GM12878 (cell line): ENCODE data around the gene CAPN9. TPM values are rescaled to one million over a fixed set of nuclear protein-coding genes. Genes with fewer than 3 reads are reported as not detected.

Source experiments
- ATAC-seq: fragments of 200-7000 bp; cut with Tn5 transposase; 3 replicates; pipeline ENCODE4 v1.9.1; 2020; ENCODE audit warnings: mild to moderate bottlenecking, moderate library complexity
- BruUV-seq: library from RNA; stranded (reverse); fragments of 400-500 nt; replicated peaks from 2 replicates; lab custom pipeline; 2021; lab: Mats Ljungman, UMichigan
- CTCF ChIA-PET: fragments of 300-600 bp; sonication (Branson Sonifier 250); formaldehyde crosslinking; extraction: SDS; loops from one replicate; lab custom pipeline; 2021; ENCODE audit warnings: inconsistent platforms; lab: Yijun Ruan, JAX
- POLR2A ChIA-PET: fragments of 350-600 bp; formaldehyde crosslinking; extraction: SDS; loops from one replicate; lab custom pipeline; 2021; ENCODE audit warnings: inconsistent platforms; lab: Charles Lee
- RAD21 ChIA-PET: fragments of 300-600 bp; sonication (Branson Sonifier 250); formaldehyde crosslinking; loops from one replicate; lab custom pipeline; 2023; ENCODE audit warnings: antibody characterized with exemption; ENCODE audit not compliant: unreplicated experiment; lab: Charles Lee
- SMC1A ChIA-PET: fragments of 300-600 bp; sonication (Branson Sonifier 250); formaldehyde crosslinking; loops from one replicate; lab custom pipeline; 2023; ENCODE audit not compliant: unreplicated experiment, uncharacterized antibody; lab: Charles Lee
- DNase-seq: peaks from one replicate; pipeline ENCODE4 v3.0.0-alpha.2; 2011; ENCODE audit warnings: low read depth, low spot score
- FAIRE-seq: peaks from 3 replicates; lab custom pipeline; 2011; peaks lifted over from hg19 to GRCh38; lab: Jason Lieb, UNC
- H2AFZ ChIP-seq: 2 replicates; pipeline ENCODE4 v1.6.0; 2011; ENCODE audit warnings: low read depth, low read length, control low read depth; ENCODE audit not compliant: control insufficient read depth
- H3K27ac ChIP-seq: 2 replicates; pipeline ENCODE4 v1.5.1; 2011; ENCODE audit warnings: control low read depth; ENCODE audit not compliant: control insufficient read depth, insufficient read depth
- H3K27me3 ChIP-seq, 2 experiments: replicated peaks in 1 of 2; 2 replicates each; pipeline versions ENCODE4 v1.6.0 to v1.6.1; 2011; ENCODE audit warnings: low read length in 1 of 2; ENCODE audit not compliant: control insufficient read depth in 2 of 2, insufficient read depth in 2 of 2
- H3K36me3 ChIP-seq, 2 experiments: 2 replicates each; pipeline ENCODE4 v1.5.1; 2011; ENCODE audit warnings: low read length in 1 of 2; ENCODE audit not compliant: control insufficient read depth in 2 of 2, insufficient read depth in 2 of 2
- H3K4me1 ChIP-seq: 2 replicates; pipeline ENCODE4 v1.6.1; 2011; ENCODE audit warnings: mild to moderate bottlenecking, low read length, moderate library complexity, mixed read lengths; ENCODE audit not compliant: control insufficient read depth, insufficient read depth
- H3K4me2 ChIP-seq: 2 replicates; pipeline ENCODE4 v1.6.0; 2011; ENCODE audit warnings: control low read depth; ENCODE audit not compliant: control insufficient read depth, insufficient read depth
- H3K4me3 ChIP-seq: fragments of 200-600 bp; sonication (generic); 2 replicates; pipeline ENCODE4 v1.5.1; 2016
- H3K79me2 ChIP-seq: 2 replicates; pipeline ENCODE4 v1.6.0; 2011; ENCODE audit warnings: low read length; ENCODE audit not compliant: control insufficient read depth, insufficient read depth
- H3K9ac ChIP-seq: 2 replicates; pipeline ENCODE4 v1.8.0; 2011; ENCODE audit warnings: low read length, control low read depth, mixed read lengths; ENCODE audit not compliant: control insufficient read depth, insufficient read depth
- H3K9me3 ChIP-seq: replicated peaks from 3 replicates; pipeline ENCODE4 v1.5.1; 2011; ENCODE audit warnings: mild to moderate bottlenecking, low read length; ENCODE audit not compliant: control insufficient read depth, insufficient read depth
- H4K20me1 ChIP-seq: 2 replicates; pipeline ENCODE4 v1.6.0; 2011; ENCODE audit not compliant: control insufficient read depth, insufficient read depth
- CEBPB ChIP-seq, 2 experiments: fragments of 150-350 bp in 1 of 2; IDR thresholded peaks; 2 replicates each; pipeline ENCODE4 v1.6.1; 2012 to 2014; ENCODE audit warnings: low read depth in 2 of 2, low read length in 2 of 2, borderline replicate concordance in 1 of 2, inconsistent platforms in 1 of 2
- IRF4 ChIP-seq: IDR thresholded peaks from 2 replicates; pipeline ENCODE4 v1.6.1; 2011; ENCODE audit warnings: low read depth, low read length
- JUNB ChIP-seq: IDR thresholded peaks from 2 replicates; pipeline ENCODE4 v1.6.1; 2016; ENCODE audit warnings: antibody characterized with exemption, mild to moderate bottlenecking
- KDM1A ChIP-seq: fragments of 200-600 bp; sonication (generic); IDR thresholded peaks from 2 replicates; pipeline ENCODE4 v1.6.1; 2016; ENCODE audit warnings: borderline replicate concordance
- KLF5 ChIP-seq: fragments of 450-650 bp; IDR thresholded peaks from 2 replicates; pipeline ENCODE4 v1.6.1; 2014; ENCODE audit warnings: mild to moderate bottlenecking; ENCODE audit not compliant: partially characterized antibody
- MTA3 ChIP-seq: IDR thresholded peaks from 2 replicates; pipeline ENCODE4 v1.6.1; 2012; ENCODE audit warnings: low read length, inconsistent platforms, borderline replicate concordance
- MXI1 ChIP-seq: fragments of 150-350 bp; IDR thresholded peaks from 2 replicates; pipeline ENCODE4 v1.6.1; 2011; ENCODE audit warnings: low read depth, mild to moderate bottlenecking, inconsistent platforms, low read length, improper control_type of control experiment
- PBX3 ChIP-seq: IDR thresholded peaks from 2 replicates; pipeline ENCODE4 v1.6.1; 2011; ENCODE audit warnings: mild to moderate bottlenecking, low read depth, low read length, moderate library complexity; ENCODE audit not compliant: insufficient replicate concordance
- SKIL ChIP-seq: fragments of 450-650 bp; IDR thresholded peaks from 2 replicates; pipeline ENCODE4 v1.6.1; 2017; ENCODE audit warnings: mild to moderate bottlenecking, low read depth, inconsistent platforms; ENCODE audit not compliant: poor library complexity, severe bottlenecking
- SMAD5 ChIP-seq: IDR thresholded peaks from 2 replicates; pipeline ENCODE4 v1.6.1; 2016; ENCODE audit warnings: antibody characterized with exemption, low read depth
- SPI1 ChIP-seq: IDR thresholded peaks from 2 replicates; pipeline ENCODE4 v1.6.1; 2011; ENCODE audit warnings: low read depth, mild to moderate bottlenecking, low read length, moderate library complexity, borderline replicate concordance; ENCODE audit not compliant: insufficient read depth
- ZBTB11 ChIP-seq: fragments of 450-650 bp; formaldehyde crosslinking; IDR thresholded peaks from 2 replicates; pipeline ENCODE4 v1.5.0; 2022; ENCODE audit warnings: mild to moderate bottlenecking, missing genetic modification characterization
- ZBTB4 ChIP-seq: fragments of 450-650 bp; formaldehyde crosslinking; IDR thresholded peaks from 2 replicates; pipeline ENCODE4 v1.4.0; 2022; ENCODE audit warnings: mild to moderate bottlenecking, moderate library complexity
- WGBS: methylation state at CpG from one replicate; pipeline ENCODE4 v1.1.6; 2016; ENCODE audit warnings: low lambda C conversion rate; ENCODE audit not compliant: insufficient replicate concordance, insufficient coverage; ENCODE audit errors: missing lambda C conversion rate; 5-methylcytosine and 5-hydroxymethylcytosine counted together
- in situ Hi-C: fragments of 300-500 bp; cut with MboI; formaldehyde crosslinking; loops from 9 replicates; pipeline ENCODE4 v1.14.3; 2018; ENCODE audit warnings: mixed read lengths
- intact Hi-C: fragments of 100-400 bp; cut with micrococcal nuclease; formaldehyde crosslinking; loops from one replicate; pipeline ENCODE4 v1.14.2; 2022; ENCODE audit not compliant: unreplicated experiment
- polyA plus RNA-seq, 11 experiments: library from polyadenylated mRNA; depleted of rRNA in 4 of 11; unstranded in 6 of 11; stranded (reverse) in 5 of 11; fragments of >200 nt; fragmentation: Nextera tagmentation in 4 of 11; fragmentation: Illumina TruSeq in 1 of 11; extraction: Ambion mirVana in 4 of 11; extraction: Trizol in 1 of 11; gene quantifications; 1 replicate in 1 of 11; 2 replicates in 10 of 11; pipeline versions ENCODE4 v1.2.1 to v1.2.3, GENCODE V29; 2011 to 2016; ENCODE audit warnings: inconsistent platforms in 2 of 11, missing spikeins in 2 of 11, low read depth in 1 of 11
- total RNA-seq, 4 experiments: library from RNA; depleted of rRNA in 3 of 4; stranded (reverse); fragments of >200 nt in 3 of 4; fragmentation: Illumina TruSeq in 1 of 4; extraction: Trizol in 1 of 4; gene quantifications; 2 replicates each; pipeline versions ENCODE4 v1.2.1 to v1.2.3, GENCODE V29; 2013 to 2021

CAPN9 gene
- total and polyA plus RNA-seq, 10 of the 15 experiments (the other 5 are each of a cell fraction or from before 2014, with no cell fraction given) = not detected

- TF ChIP-seq ZBTB4 (CRISPR knock-in tag) (no peak), KLF5 (no peak), PBX3 (no peak), IRF4 (no peak), JUNB (no peak), SMAD5 (no peak)
- TF ChIP-seq, all 136 proteins: peak for 0
Observed at GRCh38 chr1:230821346-230821745, 74.2 kb downstream of the CAPN9 start (continued).

GRCh38 chr1:230822092-230822581 is 74.9 kb downstream of the CAPN9 start:
- POLR2A ChIA-PET = no interaction called here
- ATAC-seq (no peak), DNase-seq (no peak), FAIRE-seq (no peak)
- H3K4me1 ChIP-seq = no peaks in the 10 kb centered on the region
- 33% methylated on average over 13 of the region's 13 CpGs for WGBS
- no peaks in the 10 kb centered on the region for H3K36me3 ChIP-seq
- H4K20me1 ChIP-seq = no peaks in the 10 kb centered on the region
- no peak overlapping the region for H3K9ac ChIP-seq
- RAD21 ChIA-PET = no interaction called here
- SMC1A ChIA-PET = no interaction called here
- no peaks in the 10 kb centered on the region for H3K79me2 ChIP-seq
- peaks cover 0 to 2% of the 10 kb centered on the region in 2 experiments; a peak in 1 of 4 replicates for H3K27me3 ChIP-seq
- H2AFZ ChIP-seq = no peak overlapping the region
- no peak overlapping the region for H3K4me2 ChIP-seq
- H3K27ac ChIP-seq = no peak overlapping the region
- H3K4me3 ChIP-seq = no peak overlapping the region
- intact Hi-C loops = no loop called here
- in situ Hi-C loops = no loop called here
- no TSS peak for BruUV-seq
- CTCF ChIA-PET = no interaction called here
- H3K9me3 ChIP-seq = no peaks in the 10 kb centered on the region
- TF ChIP-seq MTA3 (no peak), SKIL (no peak), CEBPB (IDR thresholded peaks at IDR 0.05; ENCODE audit: borderline replicate concordance in 1 of 2, low read depth in 2 of 2, low read length in 2 of 2) (no peak), KDM1A (no peak), ZBTB11 (no peak), SPI1 (no peak), MXI1 (no peak)
